Measurements from ENCODE around the gene SNX32. TPM values are rescaled to one million over a fixed set of nuclear protein-coding genes. Genes with fewer than 3 reads are reported as not detected.

SNX32 gene
- total and polyA plus RNA-seq, 9 of the 15 experiments (the other 6 are each of a cell fraction or from before 2014, with no cell fraction given), result 0.03 TPM; not detected in 7

DNA sequence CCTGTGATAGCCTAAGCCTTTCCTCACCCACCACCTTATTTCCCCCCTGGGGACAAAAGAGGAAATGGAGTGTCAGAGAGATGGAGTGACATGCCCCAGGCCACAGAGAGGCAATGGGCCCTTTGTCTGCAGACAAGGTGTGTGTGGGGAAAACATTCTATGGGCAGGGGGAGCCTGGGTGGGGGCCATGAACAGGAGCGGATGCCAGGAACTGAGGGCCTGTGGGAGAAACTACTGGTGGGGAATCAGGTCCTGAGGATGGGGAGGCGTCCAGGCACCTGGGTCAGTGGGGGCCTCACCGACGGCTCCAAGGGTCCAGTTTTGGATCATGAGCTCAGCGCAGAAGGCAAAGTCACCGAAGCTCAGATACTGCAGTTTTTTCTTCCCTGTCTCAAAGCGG lies 51.5 kb downstream of the SNX32 start:
- Histone ChIP-seq H3K36me3 (ENCODE audit: control insufficient read depth, insufficient read depth, low read length) (peaks cover 50% of the 10 kb centered on the region), H3K9me3 (replicated peaks; ENCODE audit: control insufficient read depth, insufficient read depth, low read depth, low read length) (no peaks in the 10 kb centered on the region), H3K9me1 (ENCODE audit: control insufficient read depth, insufficient read depth, low read length) (no peaks in the 10 kb centered on the region), H4K20me1 (replicated peaks; ENCODE audit: control insufficient read depth, insufficient read depth, low read length) (peaks cover 3% of the 10 kb centered on the region; the same call in 1 of the 2 replicates), H3K79me2 (ENCODE audit: control insufficient read depth, insufficient read depth, low read length) (peaks cover 17% of the 10 kb centered on the region), H3K4me3 (no peak overlapping the region), H3K9ac (ENCODE audit: insufficient read depth in 1 of 2, low read depth in 2 of 2, low read length in 2 of 2) (no peak overlapping the region), H3K4me1 (replicated peaks in 1 of 2; ENCODE audit: control insufficient read depth in 2 of 2, insufficient read depth in 2 of 2, low read length in 2 of 2) (peaks cover 15 to 44% of the 10 kb centered on the region in 2 experiments), H3K4me2 (ENCODE audit: insufficient read depth, low read length) (no peak overlapping the region), H2AFZ (ENCODE audit: low read depth, low read length) (no peak overlapping the region), H3K27me3 (ENCODE audit: control insufficient read depth in 2 of 2, insufficient read depth in 2 of 2, low read length in 2 of 2) (no peaks in the 10 kb centered on the region), H3K27ac (ENCODE audit: extremely low read depth, low read depth, low read length) (no peak overlapping the region)
- POLR2A ChIA-PET, result interaction anchor here (0.6 to 14.4 kb wide), 15 partner anchors 8 to 186 kb away, joined by 3 to 147 read pairs (median 3); partner anchors contain the start of genes CFL1, FOSL1 and MUS81
- 79% methylated on average over 5 of the region's 7 CpGs for WGBS (ENCODE audit: insufficient coverage, low coverage, missing lambda C conversion rate)
- no peak for DNase-seq (ENCODE audit: extremely low read depth in 1 of 4, low spot score in 3 of 4)
- in situ Hi-C loops (cut with MboI) (no loop called here), intact Hi-C loops (cut with micrococcal nuclease) (loop anchor here (5.0 kb wide), 2 partner anchors 103 to 173 kb away; partner anchors contain the start of genes AP5B1 and KAT5)
- FAIRE-seq, result no peak
- no TSS peak for BruUV-seq (replicated peaks)
- TF ChIP-seq ZBTB7A (IDR thresholded peaks at IDR 0.05; ENCODE audit: borderline replicate concordance, control insufficient read depth, low read depth, low read length) (0 out of 2 replicates have a peak, but pooled peaks have one; percentile 6), SPI1 (IDR thresholded peaks at IDR 0.05; ENCODE audit: borderline replicate concordance, low read depth, low read length) (0 out of 2 replicates have a peak, but pooled peaks have one; percentile 4), ARHGAP35 (IDR thresholded peaks at IDR 0.05; ENCODE audit: partially characterized antibody) (no peak)
- CTCF ChIA-PET (ENCODE audit: low intra/inter-chr PET ratio), result interaction anchor here (0.5 to 2.7 kb wide), 5 partner anchors 10 to 259 kb away, joined by 3 to 24 read pairs (median 4); partner anchors contain the start of gene MUS81
- no peak for ATAC-seq
